Thoracic aorta (tissue), 2 donors: Measurements from ENCODE around the gene ZMYND10. TPM values are rescaled to one million over a fixed set of nuclear protein-coding genes. Genes with fewer than 3 reads are reported as not detected.

Source experiments
- ATAC-seq: fragments of 150-250 bp; one replicate; pipeline ENCODE4 v1.8.0; 2017; ENCODE audit warnings: low read depth; ENCODE audit not compliant: insufficient number of reproducible peaks, low FRiP score
- DNase-seq: peaks from one replicate; pipeline ENCODE4 v3.0.0-alpha.2; 2020; ENCODE audit warnings: low spot score
- H3K27ac ChIP-seq, 2 donors: fragments of 200-600 bp; sonication (generic); 1 replicate in 1 of 2; 2 replicates in 1 of 2; pipeline ENCODE4 v1.5.1; 2016; ENCODE audit warnings: mild to moderate bottlenecking in 2 of 2, moderate library complexity in 2 of 2
- H3K27me3 ChIP-seq: fragments of 200-600 bp; sonication (generic); replicated peaks from 2 replicates; pipeline ENCODE4 v1.6.0; 2016; ENCODE audit warnings: mild to moderate bottlenecking; ENCODE audit not compliant: insufficient read depth
- H3K36me3 ChIP-seq: fragments of 200-600 bp; sonication (generic); one replicate; pipeline ENCODE4 v1.5.1; 2016
- H3K4me1 ChIP-seq, 2 donors: fragments of 200-600 bp; sonication (generic); 1 replicate in 1 of 2; 2 replicates in 1 of 2; pipeline versions ENCODE4 v1.5.1 to v1.6.0; 2016; ENCODE audit warnings: low read depth in 2 of 2, mild to moderate bottlenecking in 1 of 2; ENCODE audit not compliant: control insufficient read depth in 1 of 2
- H3K4me3 ChIP-seq: fragments of 200-600 bp; sonication (generic); 2 replicates; pipeline ENCODE4 v1.5.1; 2016; ENCODE audit warnings: mild to moderate bottlenecking
- H3K9me3 ChIP-seq: fragments of 200-600 bp; sonication (generic); 2 replicates; pipeline ENCODE4 v1.5.1; 2016
- CTCF ChIP-seq: fragments of 200-600 bp; sonication (generic); IDR thresholded peaks from one replicate; pipeline ENCODE4 v1.5.1; 2019; ENCODE audit warnings: antibody characterized with exemption
- total RNA-seq, 2 donors: library from RNA; depleted of rRNA; stranded (reverse); fragments of >200 nt; gene quantifications; one replicate each; pipeline versions ENCODE4 v1.1.0 to v1.2.3, GENCODE V29; 2016

Gene ZMYND10
- total RNA-seq, 2 donors from 2014 or later: not detected

- H3K4me3 ChIP-seq: no peak overlapping the region
- DNase-seq: no peak
- H3K9me3 ChIP-seq: no peaks in the 10 kb centered on the region
- no peak overlapping the region for H3K27ac ChIP-seq
- ATAC-seq: no peak
- no peaks in the 10 kb centered on the region for H3K27me3 ChIP-seq
- TF ChIP-seq CTCF: no peak
- H3K36me3 ChIP-seq: no peaks in the 10 kb centered on the region
- H3K4me1 ChIP-seq: peaks cover 4 to 21% of the 10 kb centered on the region in 2 donors
Measured at GRCh38 chr3:50381383-50381782, 35.9 kb upstream of the ZMYND10 start.

- H3K4me1 ChIP-seq: peaks cover 4 to 21% of the 10 kb centered on the region in 2 donors
- no peak overlapping the region for H3K27ac ChIP-seq
- H3K4me3 ChIP-seq: no peak overlapping the region
- H3K36me3 ChIP-seq: no peaks in the 10 kb centered on the region
- no peak for ATAC-seq
- DNase-seq: no peak
- H3K27me3 ChIP-seq: no peaks in the 10 kb centered on the region
- no peaks in the 10 kb centered on the region for H3K9me3 ChIP-seq
- no peak for TF ChIP-seq CTCF
Measured at GRCh38 chr3:50380405-50381085, 35.0 kb upstream of the ZMYND10 start.

- no peak for ATAC-seq
- no peak overlapping the region for H3K4me3 ChIP-seq
- H3K27me3 ChIP-seq: no peaks in the 10 kb centered on the region
- H3K27ac ChIP-seq: no peak overlapping the region
- no peaks in the 10 kb centered on the region for H3K9me3 ChIP-seq
- peaks cover 4 to 21% of the 10 kb centered on the region in 2 donors for H3K4me1 ChIP-seq
- H3K36me3 ChIP-seq: no peaks in the 10 kb centered on the region
- TF ChIP-seq CTCF: no peak
- DNase-seq: no peak
Measured at GRCh38 chr3:50378757-50379156, 33.2 kb upstream of the ZMYND10 start.

- H3K4me1 ChIP-seq: peaks cover 4 to 14% of the 10 kb centered on the region in 2 donors
- DNase-seq (no peak), ATAC-seq (no peak)
- no peaks in the 10 kb centered on the region for H3K9me3 ChIP-seq
- H3K27ac ChIP-seq: no peak overlapping the region
- no peaks in the 10 kb centered on the region for H3K27me3 ChIP-seq
- TF ChIP-seq CTCF: no peak
- H3K4me3 ChIP-seq: no peak overlapping the region
- H3K36me3 ChIP-seq: no peaks in the 10 kb centered on the region
Measured at GRCh38 chr3:50378024-50378423, 32.5 kb upstream of the ZMYND10 start.

GRCh38 chr3:50375258-50375931, 29.9 kb upstream of the ZMYND10 start:
- H3K4me3 ChIP-seq: no peak overlapping the region
- ATAC-seq (no peak), DNase-seq (no peak)
- no peaks in the 10 kb centered on the region for H3K4me1 ChIP-seq
- H3K27ac ChIP-seq: no peak overlapping the region
- no peaks in the 10 kb centered on the region for H3K27me3 ChIP-seq
- no peak for TF ChIP-seq CTCF
- H3K9me3 ChIP-seq: no peaks in the 10 kb centered on the region
- no peaks in the 10 kb centered on the region for H3K36me3 ChIP-seq
